HUES48 (cell line): ENCODE data around the gene POFUT2.
A peak's percentile ranks its signal among the peaks of the same experiment; 100 is the strongest.

Source experiments
- H3K27ac ChIP-seq: one replicate; pipeline ENCODE4 v1.7.0; 2013; ENCODE audit warnings: low read depth, low read length, inconsistent platforms
- H3K27me3 ChIP-seq: 2 replicates; pipeline ENCODE4 v1.6.1; 2013; ENCODE audit warnings: mild to moderate bottlenecking, low read length; ENCODE audit not compliant: control insufficient read depth, insufficient read depth
- H3K36me3 ChIP-seq: 2 replicates; pipeline ENCODE4 v1.6.1; 2013; ENCODE audit warnings: low read length; ENCODE audit not compliant: control insufficient read depth, insufficient read depth
- H3K4me1 ChIP-seq: 2 replicates; pipeline ENCODE4 v1.6.1; 2013; ENCODE audit warnings: mild to moderate bottlenecking, low read length; ENCODE audit not compliant: control insufficient read depth, insufficient read depth
- H3K4me3 ChIP-seq: 2 replicates; pipeline ENCODE4 v1.5.1; 2013; ENCODE audit warnings: mild to moderate bottlenecking, low read depth, low read length
- H3K9ac ChIP-seq: 2 replicates; pipeline ENCODE4 v1.6.1; 2013; ENCODE audit warnings: mild to moderate bottlenecking, low read depth, low read length, moderate library complexity
- H3K9me3 ChIP-seq: 2 replicates; pipeline ENCODE4 v1.6.1; 2013; ENCODE audit warnings: low read length; ENCODE audit not compliant: control insufficient read depth, insufficient read depth

POFUT2 gene

GRCh38 chr21:45324489-45325205 lies 37.0 kb upstream of the POFUT2 start:
- no peak overlapping the region for H3K27ac ChIP-seq
- no peak overlapping the region for H3K9ac ChIP-seq
- H3K27me3 ChIP-seq, result no peaks in the 10 kb centered on the region

GRCh38 chr21:45323487-45324311 lies 36.0 kb upstream of the POFUT2 start:
- peaks cover 17% of the 10 kb centered on the region; the same call in 1 of the 2 replicates for H3K4me1 ChIP-seq
- no peak overlapping the region for H3K9ac ChIP-seq
- H3K27me3 ChIP-seq, result no peaks in the 10 kb centered on the region

More at GRCh38 chr21:45324489-45325205, 37.0 kb upstream of the POFUT2 start:
- Histone ChIP-seq H3K36me3 (no peaks in the 10 kb centered on the region), H3K4me1 (peaks cover 23% of the 10 kb centered on the region), H3K4me3 (no peak overlapping the region), H3K9me3 (no peaks in the 10 kb centered on the region)

GRCh38 chr21:45322960-45323461 lies 35.3 kb upstream of the POFUT2 start:
- Histone ChIP-seq H3K9ac (no peak overlapping the region), H3K27ac (no peak overlapping the region), H3K4me3 (no peak overlapping the region), H3K27me3 (no peaks in the 10 kb centered on the region), H3K4me1 (peaks cover 17% of the 10 kb centered on the region; the same call in 1 of the 2 replicates), H3K9me3 (no peaks in the 10 kb centered on the region), H3K36me3 (no peaks in the 10 kb centered on the region)

More at GRCh38 chr21:45323487-45324311, 36.0 kb upstream of the POFUT2 start:
- Histone ChIP-seq H3K4me3 (no peak overlapping the region), H3K36me3 (no peaks in the 10 kb centered on the region), H3K9me3 (no peaks in the 10 kb centered on the region), H3K27ac (no peak overlapping the region)

GRCh38 chr21:45322231-45322959 lies 34.7 kb upstream of the POFUT2 start:
- Histone ChIP-seq H3K9me3 (no peaks in the 10 kb centered on the region), H3K4me1 (peaks cover 17% of the 10 kb centered on the region; the same call in 1 of the 2 replicates), H3K27me3 (no peaks in the 10 kb centered on the region), H3K4me3 (no peak overlapping the region), H3K27ac (no peak overlapping the region), H3K36me3 (no peaks in the 10 kb centered on the region), H3K9ac (no peak overlapping the region)

- no peak overlapping the region for H3K9ac ChIP-seq
- H3K9me3 ChIP-seq, result no peaks in the 10 kb centered on the region
- H3K4me1 ChIP-seq, result peaks cover 17% of the 10 kb centered on the region; the same call in 1 of the 2 replicates
- H3K27ac ChIP-seq, result no peak overlapping the region
- H3K36me3 ChIP-seq, result no peaks in the 10 kb centered on the region
- H3K4me3 ChIP-seq, result no peak overlapping the region
- no peaks in the 10 kb centered on the region for H3K27me3 ChIP-seq
These were observed 32.7 kb upstream of the POFUT2 start for GRCh38 chr21:45320261-45321025.

GRCh38 chr21:45319461-45320211 lies 31.9 kb upstream of the POFUT2 start:
- Histone ChIP-seq H3K4me1 (peaks cover 17% of the 10 kb centered on the region; the same call in 1 of the 2 replicates), H3K27me3 (no peaks in the 10 kb centered on the region), H3K27ac (no peak overlapping the region), H3K4me3 (no peak overlapping the region), H3K9ac (no peak overlapping the region), H3K9me3 (no peaks in the 10 kb centered on the region), H3K36me3 (no peaks in the 10 kb centered on the region)

GRCh38 chr21:45318556-45319404 lies 31.1 kb upstream of the POFUT2 start:
- H3K9me3 ChIP-seq, result no peaks in the 10 kb centered on the region
- H3K27me3 ChIP-seq, result no peaks in the 10 kb centered on the region
- H3K36me3 ChIP-seq, result no peaks in the 10 kb centered on the region
- H3K4me1 ChIP-seq, result peaks cover 16% of the 10 kb centered on the region; the same call in 1 of the 2 replicates
- H3K4me3 ChIP-seq, result no peak overlapping the region
- no peak overlapping the region for H3K27ac ChIP-seq
- H3K9ac ChIP-seq, result no peak overlapping the region

- Histone ChIP-seq H3K27me3 (no peaks in the 10 kb centered on the region), H3K4me1 (peaks cover 9% of the 10 kb centered on the region; the same call in 1 of the 2 replicates), H3K9me3 (no peaks in the 10 kb centered on the region), H3K4me3 (no peak overlapping the region), H3K36me3 (no peaks in the 10 kb centered on the region), H3K27ac (peak overlapping the region; percentile 89), H3K9ac (no peak overlapping the region)
These were observed 30.5 kb upstream of the POFUT2 start for GRCh38 chr21:45318146-45318555.

GRCh38 chr21:45317398-45318145 lies 29.9 kb upstream of the POFUT2 start:
- Histone ChIP-seq H3K27ac (peak overlapping the region; percentile 89), H3K9me3 (no peaks in the 10 kb centered on the region), H3K4me1 (peaks cover 6% of the 10 kb centered on the region; the same call in 1 of the 2 replicates)

More at GRCh38 chr21:45317398-45318145, 29.9 kb upstream of the POFUT2 start:
- Histone ChIP-seq H3K36me3 (no peaks in the 10 kb centered on the region), H3K27me3 (no peaks in the 10 kb centered on the region), H3K9ac (no peak overlapping the region), H3K4me3 (no peak overlapping the region)
